GM19455 (cell line): Measurements from ENCODE around the gene GALNT12.

Experiments used
- ATAC-seq: cut with Tn5 transposase; IDR thresholded peaks from one replicate; pipeline ENCODE4 v1.9.1; 2021; ENCODE audit not compliant: unreplicated experiment

Gene GALNT12

GRCh38 chr9:98855592-98855991, 48.1 kb downstream of the GALNT12 start:
- ATAC-seq = no peak

- ATAC-seq = no peak
Observed at GRCh38 chr9:98856982-98857381, 49.5 kb downstream of the GALNT12 start.

GRCh38 chr9:98859941-98860340, 52.5 kb downstream of the GALNT12 start:
- ATAC-seq = no peak

GRCh38 chr9:98860871-98861293, 53.4 kb downstream of the GALNT12 start:
- ATAC-seq = no peak

- no peak for ATAC-seq
Observed at GRCh38 chr9:98861781-98862504, 54.5 kb downstream of the GALNT12 start.

- no peak for ATAC-seq
Observed at GRCh38 chr9:98862936-98863335, 55.5 kb downstream of the GALNT12 start.

GRCh38 chr9:98864281-98865174, 57.1 kb downstream of the GALNT12 start:
- no peak for ATAC-seq

GRCh38 chr9:98865284-98865875, 57.9 kb downstream of the GALNT12 start:
- no peak for ATAC-seq

- ATAC-seq = no peak
Observed at GRCh38 chr9:98866435-98867102, 59.1 kb downstream of the GALNT12 start.

- ATAC-seq = no peak
Observed at GRCh38 chr9:98867103-98867428, 59.6 kb downstream of the GALNT12 start.

- no peak for ATAC-seq
Observed at GRCh38 chr9:98867429-98868168, 60.1 kb downstream of the GALNT12 start.

GRCh38 chr9:98869078-98869745, 61.7 kb downstream of the GALNT12 start:
- no peak for ATAC-seq

GRCh38 chr9:98869866-98870265, 62.4 kb downstream of the GALNT12 start:
- ATAC-seq = no peak

- ATAC-seq = no peak
Observed at GRCh38 chr9:98870782-98871557, 63.5 kb downstream of the GALNT12 start.

- ATAC-seq = no peak
Observed at GRCh38 chr9:98871558-98872065, 64.1 kb downstream of the GALNT12 start.

GRCh38 chr9:98873526-98873925, 66.1 kb downstream of the GALNT12 start:
- no peak for ATAC-seq

GRCh38 chr9:98873951-98874371, 66.5 kb downstream of the GALNT12 start:
- ATAC-seq = no peak

GRCh38 chr9:98874721-98875255, 67.3 kb downstream of the GALNT12 start:
- no peak for ATAC-seq

- ATAC-seq = no peak
Observed at GRCh38 chr9:98875536-98875935, 68.1 kb downstream of the GALNT12 start.
